AG10803 (cell line): ENCODE measurements around the gene SHE.

Experiments
- DNase-seq: peaks from one replicate; pipeline ENCODE4 v3.0.0; 2010; ENCODE audit warnings: low read depth
- H3K4me3 ChIP-seq: 2 replicates; pipeline ENCODE4 v1.5.1; 2011; ENCODE audit warnings: mild to moderate bottlenecking, low read length, control low read depth
- TF ChIP-seq, protein P1 (sequence below): conservative IDR thresholded peaks from 2 replicates; pipeline ENCODE4 v1.5.1; 2011; ENCODE audit warnings: mild to moderate bottlenecking, low read length, control low read depth, inconsistent platforms

SHE gene

DNA sequence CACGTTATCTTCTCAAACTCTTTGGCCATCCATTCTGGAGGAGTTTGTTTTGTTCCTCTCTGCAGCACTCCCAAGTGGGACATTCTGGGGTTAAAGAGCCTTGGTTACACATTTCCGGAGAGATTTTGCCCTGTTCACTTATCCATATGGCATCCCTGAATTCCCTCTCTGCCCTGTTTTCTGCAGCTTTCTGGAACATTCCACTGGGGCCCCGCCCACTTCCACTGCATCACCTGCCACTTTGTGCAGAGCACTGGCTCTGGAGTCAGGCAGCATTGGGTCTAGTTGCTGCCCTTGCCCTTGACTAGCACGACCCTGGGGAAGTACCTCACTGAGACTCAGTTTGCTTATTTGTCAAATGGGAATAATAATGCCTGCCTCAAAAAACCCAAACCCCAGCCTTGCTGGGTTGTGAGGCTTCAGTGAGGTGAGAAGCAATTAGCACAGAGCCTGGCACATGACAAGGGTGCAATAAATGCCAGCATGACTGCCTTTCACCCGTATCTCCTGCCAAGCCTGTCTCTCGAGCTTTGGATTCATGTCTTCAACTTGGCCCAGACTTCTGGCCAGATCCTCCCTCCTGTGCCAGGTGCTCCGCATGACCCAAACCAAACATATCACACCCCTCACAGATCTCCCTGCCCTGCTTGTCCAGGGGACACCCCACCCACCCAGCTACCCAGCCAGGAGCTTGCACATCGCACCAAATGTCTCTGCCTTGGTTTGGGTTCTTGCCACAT lies 58.8 kb downstream of the SHE start:
- no peak overlapping the region for H3K4me3 ChIP-seq
- TF ChIP-seq, protein P1, sequence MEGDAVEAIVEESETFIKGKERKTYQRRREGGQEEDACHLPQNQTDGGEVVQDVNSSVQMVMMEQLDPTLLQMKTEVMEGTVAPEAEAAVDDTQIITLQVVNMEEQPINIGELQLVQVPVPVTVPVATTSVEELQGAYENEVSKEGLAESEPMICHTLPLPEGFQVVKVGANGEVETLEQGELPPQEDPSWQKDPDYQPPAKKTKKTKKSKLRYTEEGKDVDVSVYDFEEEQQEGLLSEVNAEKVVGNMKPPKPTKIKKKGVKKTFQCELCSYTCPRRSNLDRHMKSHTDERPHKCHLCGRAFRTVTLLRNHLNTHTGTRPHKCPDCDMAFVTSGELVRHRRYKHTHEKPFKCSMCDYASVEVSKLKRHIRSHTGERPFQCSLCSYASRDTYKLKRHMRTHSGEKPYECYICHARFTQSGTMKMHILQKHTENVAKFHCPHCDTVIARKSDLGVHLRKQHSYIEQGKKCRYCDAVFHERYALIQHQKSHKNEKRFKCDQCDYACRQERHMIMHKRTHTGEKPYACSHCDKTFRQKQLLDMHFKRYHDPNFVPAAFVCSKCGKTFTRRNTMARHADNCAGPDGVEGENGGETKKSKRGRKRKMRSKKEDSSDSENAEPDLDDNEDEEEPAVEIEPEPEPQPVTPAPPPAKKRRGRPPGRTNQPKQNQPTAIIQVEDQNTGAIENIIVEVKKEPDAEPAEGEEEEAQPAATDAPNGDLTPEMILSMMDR = no peak
- DNase-seq = no peak

GRCh38 chr1:154442006-154442740 lies 60.0 kb downstream of the SHE start:
- TF ChIP-seq, protein P1 = no peak; the same call in 1 of the 2 replicates
- peak; percentile 35 for DNase-seq
- no peak overlapping the region for H3K4me3 ChIP-seq

- no peak overlapping the region for H3K4me3 ChIP-seq
- DNase-seq = no peak
- TF ChIP-seq, protein P1 = no peak
Observed at GRCh38 chr1:154441241-154441888, 60.8 kb downstream of the SHE start.

GRCh38 chr1:154440036-154440804 lies 62.0 kb downstream of the SHE start:
- no peak for DNase-seq
- TF ChIP-seq, protein P1 = no peak
- H3K4me3 ChIP-seq = no peak overlapping the region

DNA sequence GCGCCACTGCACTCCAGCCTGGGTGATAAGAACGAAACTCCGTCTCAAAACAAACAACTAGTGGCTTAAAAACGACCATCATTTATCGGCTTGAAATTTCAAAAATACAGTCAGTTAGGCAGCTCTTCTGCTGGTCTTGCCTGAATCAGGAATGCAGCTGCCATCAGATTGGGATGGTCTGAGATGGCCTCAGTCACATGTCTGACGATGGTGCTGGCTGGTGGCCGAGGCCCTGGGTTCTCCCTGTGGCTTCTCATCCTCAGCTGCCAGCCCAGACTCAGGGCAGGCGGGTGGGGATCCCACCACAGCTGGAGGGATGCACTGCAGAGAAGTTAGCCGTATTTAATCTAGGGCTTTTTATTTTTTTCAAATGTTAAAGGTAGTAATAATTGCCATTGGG lies 65.8 kb downstream of the SHE start:
- TF ChIP-seq, protein P1 = no peak
- H3K4me3 ChIP-seq = no peak overlapping the region
- no peak for DNase-seq

GRCh38 chr1:154435599-154436200 lies 66.5 kb downstream of the SHE start:
- TF ChIP-seq, protein P1 = no peak
- no peak overlapping the region for H3K4me3 ChIP-seq
- no peak for DNase-seq
